ENCODE measurements around the gene TNFSF13.

TNFSF13 gene, protein sequence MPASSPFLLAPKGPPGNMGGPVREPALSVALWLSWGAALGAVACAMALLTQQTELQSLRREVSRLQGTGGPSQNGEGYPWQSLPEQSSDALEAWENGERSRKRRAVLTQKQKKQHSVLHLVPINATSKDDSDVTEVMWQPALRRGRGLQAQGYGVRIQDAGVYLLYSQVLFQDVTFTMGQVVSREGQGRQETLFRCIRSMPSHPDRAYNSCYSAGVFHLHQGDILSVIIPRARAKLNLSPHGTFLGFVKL

DNA sequence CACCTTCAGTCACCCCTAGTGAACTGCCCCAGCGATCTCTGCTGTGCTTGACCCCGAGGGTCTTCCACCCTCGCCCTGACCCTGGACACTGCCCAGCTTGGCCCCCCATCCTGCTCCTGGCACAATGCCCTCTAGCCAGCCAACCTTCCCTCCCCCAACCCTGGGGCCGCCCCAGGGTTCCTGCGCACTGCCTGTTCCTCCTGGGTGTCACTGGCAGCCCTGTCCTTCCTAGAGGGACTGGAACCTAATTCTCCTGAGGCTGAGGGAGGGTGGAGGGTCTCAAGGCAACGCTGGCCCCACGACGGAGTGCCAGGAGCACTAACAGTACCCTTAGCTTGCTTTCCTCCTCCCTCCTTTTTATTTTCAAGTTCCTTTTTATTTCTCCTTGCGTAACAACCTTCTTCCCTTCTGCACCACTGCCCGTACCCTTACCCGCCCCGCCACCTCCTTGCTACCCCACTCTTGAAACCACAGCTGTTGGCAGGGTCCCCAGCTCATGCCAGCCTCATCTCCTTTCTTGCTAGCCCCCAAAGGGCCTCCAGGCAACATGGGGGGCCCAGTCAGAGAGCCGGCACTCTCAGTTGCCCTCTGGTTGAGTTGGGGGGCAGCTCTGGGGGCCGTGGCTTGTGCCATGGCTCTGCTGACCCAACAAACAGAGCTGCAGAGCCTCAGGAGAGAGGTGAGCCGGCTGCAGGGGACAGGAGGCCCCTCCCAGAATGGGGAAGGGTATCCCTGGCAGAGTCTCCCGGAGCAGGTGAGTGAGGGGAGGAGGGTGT is at the start of gene TNFSF13:
Gene TNFSF13, plus strand, starts transcription at position 207 of the 776 bp plus-strand sequence. Its CDS starts 290 bp downstream, at position 497.
- no peaks in the 10 kb centered on the region for H4K20me1 ChIP-seq (ENCODE audit: insufficient read depth, low read length)
- no peaks in the 10 kb centered on the region for H3K27me3 ChIP-seq (replicated peaks; ENCODE audit: insufficient read depth, low read length)
- H3K9me3 ChIP-seq (replicated peaks; ENCODE audit: insufficient read depth, low read length): no peaks in the 10 kb centered on the region
- no peak within 1 kb of the TSS for H3K27ac ChIP-seq (ENCODE audit: low read length)
- peak within 1 kb of the TSS; percentile 48; the same call in 1 of the 2 replicates for H3K9ac ChIP-seq (ENCODE audit: low read length)
- H2AFZ ChIP-seq (ENCODE audit: low read length): peak within 1 kb of the TSS; percentile 68
- peak within 1 kb of the TSS; percentile 77 for H3K4me2 ChIP-seq (ENCODE audit: low read depth, low read length)
- H3K4me3 ChIP-seq (ENCODE audit: low read length): peak within 1 kb of the TSS; percentile 44
- no peaks in the 10 kb centered on the region for H3K9me2 ChIP-seq (replicated peaks; ENCODE audit: insufficient read depth, low read length)
- H3K36me3 ChIP-seq (replicated peaks; ENCODE audit: insufficient read depth, low read length): no peaks in the 10 kb centered on the region
- no peak for DNase-seq
- TF ChIP-seq EZH2 (optimal IDR thresholded peaks at IDR 0.05; ENCODE audit: low read depth, low read length): no peak
- TF ChIP-seq, protein P1, sequence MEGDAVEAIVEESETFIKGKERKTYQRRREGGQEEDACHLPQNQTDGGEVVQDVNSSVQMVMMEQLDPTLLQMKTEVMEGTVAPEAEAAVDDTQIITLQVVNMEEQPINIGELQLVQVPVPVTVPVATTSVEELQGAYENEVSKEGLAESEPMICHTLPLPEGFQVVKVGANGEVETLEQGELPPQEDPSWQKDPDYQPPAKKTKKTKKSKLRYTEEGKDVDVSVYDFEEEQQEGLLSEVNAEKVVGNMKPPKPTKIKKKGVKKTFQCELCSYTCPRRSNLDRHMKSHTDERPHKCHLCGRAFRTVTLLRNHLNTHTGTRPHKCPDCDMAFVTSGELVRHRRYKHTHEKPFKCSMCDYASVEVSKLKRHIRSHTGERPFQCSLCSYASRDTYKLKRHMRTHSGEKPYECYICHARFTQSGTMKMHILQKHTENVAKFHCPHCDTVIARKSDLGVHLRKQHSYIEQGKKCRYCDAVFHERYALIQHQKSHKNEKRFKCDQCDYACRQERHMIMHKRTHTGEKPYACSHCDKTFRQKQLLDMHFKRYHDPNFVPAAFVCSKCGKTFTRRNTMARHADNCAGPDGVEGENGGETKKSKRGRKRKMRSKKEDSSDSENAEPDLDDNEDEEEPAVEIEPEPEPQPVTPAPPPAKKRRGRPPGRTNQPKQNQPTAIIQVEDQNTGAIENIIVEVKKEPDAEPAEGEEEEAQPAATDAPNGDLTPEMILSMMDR (IDR thresholded peaks at IDR 0.05; ENCODE audit: low read length): no peak
- no peak for TF ChIP-seq EZH2phosphoT487 (IDR thresholded peaks at IDR 0.05; ENCODE audit: low read length)
- H3K79me2 ChIP-seq (ENCODE audit: low read length): peaks cover 25% of the 10 kb centered on the region
- peaks cover 14% of the 10 kb centered on the region; the same call in 1 of the 2 replicates for H3F3A ChIP-seq (ENCODE audit: insufficient read depth, low read length)
- H3K4me1 ChIP-seq (ENCODE audit: low read length): peaks cover 28% of the 10 kb centered on the region

- peaks cover 14% of the 10 kb centered on the region for H3K36me3 ChIP-seq (replicated peaks; ENCODE audit: insufficient read depth, low read length)
These were observed 49.7 kb upstream of the TNFSF13 start for GRCh38 chr17:7508846-7509245.

DNA sequence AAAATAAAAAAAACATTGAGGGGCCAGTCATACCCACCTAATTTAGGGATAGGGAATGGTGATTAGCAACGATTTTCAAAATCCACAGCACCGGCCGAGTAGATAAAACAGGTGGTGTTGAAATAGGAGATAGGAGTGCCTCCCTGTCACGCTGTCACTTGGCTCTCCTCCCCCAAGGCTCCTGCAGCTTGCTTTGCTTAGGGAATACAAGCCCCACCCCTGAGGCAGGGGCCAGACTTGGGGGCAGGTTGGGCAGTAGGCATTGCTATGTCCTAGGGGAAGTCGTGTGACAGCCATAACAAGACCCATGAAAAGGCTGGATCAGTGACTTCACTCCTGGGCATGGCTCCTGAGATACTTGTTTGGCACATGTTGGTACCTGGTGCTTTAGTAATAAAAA is 48.6 kb upstream of the TNFSF13 start:
- no peak overlapping the region for H3K27ac ChIP-seq (ENCODE audit: low read length)
- H3K27me3 ChIP-seq (replicated peaks; ENCODE audit: insufficient read depth, low read length): no peaks in the 10 kb centered on the region
- H4K20me1 ChIP-seq (ENCODE audit: insufficient read depth, low read length): no peaks in the 10 kb centered on the region
- H3K9me2 ChIP-seq (replicated peaks; ENCODE audit: insufficient read depth, low read length): no peaks in the 10 kb centered on the region
- H3K4me3 ChIP-seq (ENCODE audit: low read length): no peak overlapping the region
- H2AFZ ChIP-seq (ENCODE audit: low read length): no peak overlapping the region
- H3K79me2 ChIP-seq (ENCODE audit: low read length): peaks cover 3% of the 10 kb centered on the region; the same call in 1 of the 2 replicates
- DNase-seq: no peak
- H3K9ac ChIP-seq (ENCODE audit: low read length): no peak overlapping the region
- H3F3A ChIP-seq (ENCODE audit: insufficient read depth, low read length): 0 out of 2 replicates have a peak, but pooled peaks cover 5% of the 10 kb centered on the region
- H3K36me3 ChIP-seq (replicated peaks; ENCODE audit: insufficient read depth, low read length): peaks cover 14% of the 10 kb centered on the region
- H3K9me3 ChIP-seq (replicated peaks; ENCODE audit: insufficient read depth, low read length): no peaks in the 10 kb centered on the region
- H3K4me2 ChIP-seq (ENCODE audit: low read depth, low read length): no peak overlapping the region
- TF ChIP-seq EZH2 (optimal IDR thresholded peaks at IDR 0.05; ENCODE audit: low read depth, low read length) (no peak), EZH2phosphoT487 (IDR thresholded peaks at IDR 0.05; ENCODE audit: low read length) (no peak)
- TF ChIP-seq, protein P1 (IDR thresholded peaks at IDR 0.05; ENCODE audit: low read length): no peak
- H3K4me1 ChIP-seq (ENCODE audit: low read length): no peaks in the 10 kb centered on the region

More at GRCh38 chr17:7508846-7509245, 49.7 kb upstream of the TNFSF13 start:
- Histone ChIP-seq H3K4me2 (ENCODE audit: low read depth, low read length) (no peak overlapping the region), H4K20me1 (ENCODE audit: insufficient read depth, low read length) (no peaks in the 10 kb centered on the region), H3K4me3 (ENCODE audit: low read length) (no peak overlapping the region), H3F3A (ENCODE audit: insufficient read depth, low read length) (0 out of 2 replicates have a peak, but pooled peaks cover 3% of the 10 kb centered on the region), H3K9me3 (replicated peaks; ENCODE audit: insufficient read depth, low read length) (no peaks in the 10 kb centered on the region), H3K4me1 (ENCODE audit: low read length) (no peaks in the 10 kb centered on the region), H3K27ac (ENCODE audit: low read length) (no peak overlapping the region), H3K9ac (ENCODE audit: low read length) (no peak overlapping the region), H2AFZ (ENCODE audit: low read length) (no peak overlapping the region), H3K27me3 (replicated peaks; ENCODE audit: insufficient read depth, low read length) (no peaks in the 10 kb centered on the region), H3K9me2 (replicated peaks; ENCODE audit: insufficient read depth, low read length) (no peaks in the 10 kb centered on the region), H3K79me2 (ENCODE audit: low read length) (peaks cover 3% of the 10 kb centered on the region)
- DNase-seq: no peak
- TF ChIP-seq EZH2 (optimal IDR thresholded peaks at IDR 0.05; ENCODE audit: low read depth, low read length) (no peak), EZH2phosphoT487 (IDR thresholded peaks at IDR 0.05; ENCODE audit: low read length) (no peak)
- TF ChIP-seq, protein P1 (IDR thresholded peaks at IDR 0.05; ENCODE audit: low read length): no peak
